Measurements from ENCODE around the gene KLHL40. TPM values are rescaled to one million over a fixed set of nuclear protein-coding genes. Genes with fewer than 3 reads are reported as not detected.

Gene KLHL40
- total and polyA plus RNA-seq, 2 donors (not counting 3 experiments of a cell fraction or from before 2014, with no cell fraction given) = not detected

DNA sequence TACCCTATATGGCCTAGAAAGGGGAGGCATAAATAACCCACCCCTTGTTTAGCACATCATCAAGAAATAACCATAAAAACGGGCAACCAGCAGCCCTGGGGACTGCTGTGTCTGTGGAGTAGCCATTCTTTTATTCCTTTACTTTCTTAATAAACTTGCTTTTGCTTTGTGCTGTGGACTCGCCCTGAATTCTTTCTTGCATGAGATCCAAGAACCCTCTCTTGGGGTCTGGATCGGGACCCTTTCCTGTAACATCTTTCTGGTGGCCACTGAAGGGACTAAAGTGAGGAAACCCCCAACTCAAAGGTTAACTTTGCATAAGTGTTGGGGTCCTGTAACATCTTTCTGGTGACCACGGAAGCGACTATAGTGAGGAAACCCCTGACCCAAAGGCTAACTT, 33.0 kb downstream of the KLHL40 start:
- dilution Hi-C loops (cut with MboI; ENCODE audit: extremely low pct_ligation_motif_present, low sequenced_read_pairs) (no loop called here), intact Hi-C loops (cut with micrococcal nuclease) (no loop called here)
- H3K4me3 ChIP-seq (replicated peaks in 1 of 3; ENCODE audit: insufficient read depth in 1 of 3, low read depth in 1 of 3, low read length in 3 of 3) = no peak overlapping the region
- H3K27me3 ChIP-seq (ENCODE audit: control insufficient read depth in 2 of 2, insufficient read depth in 2 of 2, low read length in 2 of 2) = peaks cover 2 to 13% of the 10 kb centered on the region in 2 experiments
- DNase-seq (ENCODE audit: low read depth, low spot score) (no peak), FAIRE-seq (no peak)
- H3K9me3 ChIP-seq (replicated peaks; ENCODE audit: control insufficient read depth, insufficient read depth, low read length) = no peaks in the 10 kb centered on the region
- no peaks in the 10 kb centered on the region for H3K36me3 ChIP-seq (ENCODE audit: control insufficient read depth in 2 of 2, extremely low read depth in 1 of 2, insufficient read depth in 2 of 2, low read length in 2 of 2)
- CTCF ChIA-PET = no interaction called here
- H3K27ac ChIP-seq (ENCODE audit: insufficient read depth, low read depth, low read length) = no peak overlapping the region
- TF ChIP-seq GATA2 (IDR thresholded peaks at IDR 0.05; ENCODE audit: insufficient read depth, insufficient read length, low read depth, low read length) (no peak), MYC (IDR thresholded peaks at IDR 0.05; ENCODE audit: low read depth, low read length) (no peak), FOS (IDR thresholded peaks at IDR 0.05; ENCODE audit: borderline replicate concordance, insufficient read depth, low read length) (no peak), EZH2 (IDR thresholded peaks at IDR 0.05; ENCODE audit: borderline replicate concordance, low read depth, low read length, severe bottlenecking) (no peak), JUN (IDR thresholded peaks at IDR 0.05; ENCODE audit: borderline replicate concordance, insufficient read depth, insufficient read length, low read depth) (no peak), POLR2AphosphoS5 (IDR thresholded peaks at IDR 0.05; ENCODE audit: insufficient read depth, low read depth, low read length) (no peak), POLR2A (IDR thresholded peaks at IDR 0.05; ENCODE audit: low read depth, low read length) (no peak)
- TF ChIP-seq, protein P1, sequence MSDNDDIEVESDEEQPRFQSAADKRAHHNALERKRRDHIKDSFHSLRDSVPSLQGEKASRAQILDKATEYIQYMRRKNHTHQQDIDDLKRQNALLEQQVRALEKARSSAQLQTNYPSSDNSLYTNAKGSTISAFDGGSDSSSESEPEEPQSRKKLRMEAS (IDR thresholded peaks at IDR 0.05; ENCODE audit: insufficient read depth, insufficient read length) = no peak
- TF ChIP-seq, protein P2, sequence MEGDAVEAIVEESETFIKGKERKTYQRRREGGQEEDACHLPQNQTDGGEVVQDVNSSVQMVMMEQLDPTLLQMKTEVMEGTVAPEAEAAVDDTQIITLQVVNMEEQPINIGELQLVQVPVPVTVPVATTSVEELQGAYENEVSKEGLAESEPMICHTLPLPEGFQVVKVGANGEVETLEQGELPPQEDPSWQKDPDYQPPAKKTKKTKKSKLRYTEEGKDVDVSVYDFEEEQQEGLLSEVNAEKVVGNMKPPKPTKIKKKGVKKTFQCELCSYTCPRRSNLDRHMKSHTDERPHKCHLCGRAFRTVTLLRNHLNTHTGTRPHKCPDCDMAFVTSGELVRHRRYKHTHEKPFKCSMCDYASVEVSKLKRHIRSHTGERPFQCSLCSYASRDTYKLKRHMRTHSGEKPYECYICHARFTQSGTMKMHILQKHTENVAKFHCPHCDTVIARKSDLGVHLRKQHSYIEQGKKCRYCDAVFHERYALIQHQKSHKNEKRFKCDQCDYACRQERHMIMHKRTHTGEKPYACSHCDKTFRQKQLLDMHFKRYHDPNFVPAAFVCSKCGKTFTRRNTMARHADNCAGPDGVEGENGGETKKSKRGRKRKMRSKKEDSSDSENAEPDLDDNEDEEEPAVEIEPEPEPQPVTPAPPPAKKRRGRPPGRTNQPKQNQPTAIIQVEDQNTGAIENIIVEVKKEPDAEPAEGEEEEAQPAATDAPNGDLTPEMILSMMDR (IDR thresholded peaks at IDR 0.05; ENCODE audit: extremely low read depth in 1 of 2, insufficient read depth in 1 of 2, low read depth in 1 of 2, low read length in 2 of 2) = no peak
- H2AFZ ChIP-seq (ENCODE audit: low read depth, low read length) = no peak overlapping the region
- no peak overlapping the region for H3K9ac ChIP-seq (replicated peaks; ENCODE audit: extremely low read depth, insufficient read depth, low read length)
- H4K20me1 ChIP-seq (replicated peaks; ENCODE audit: control insufficient read depth, extremely low read depth, insufficient read depth, low read length) = no peaks in the 10 kb centered on the region
- POLR2A ChIA-PET = no interaction called here
- no TSS peak for BruUV-seq (replicated peaks)
- H3K4me1 ChIP-seq (ENCODE audit: control insufficient read depth, extremely low read depth, insufficient read depth, low read length) = no peaks in the 10 kb centered on the region
- no peak overlapping the region for H3K4me2 ChIP-seq (ENCODE audit: insufficient read depth, low read length)
- no peaks in the 10 kb centered on the region for H3K79me2 ChIP-seq (ENCODE audit: control insufficient read depth, insufficient read depth, low read length)
- no peaks in the 10 kb centered on the region for H3K9me1 ChIP-seq (replicated peaks; ENCODE audit: control insufficient read depth, extremely low read depth, insufficient read depth, low read length)
